Bronchial epithelial cell (primary cell): ENCODE measurements around the gene KREMEN2. TPM values are rescaled to one million over a fixed set of nuclear protein-coding genes. Genes with fewer than 3 reads are reported as not detected.

Source experiments
- DNase-seq: peaks from one replicate; pipeline ENCODE4 v3.0.0-alpha.2; 2010; ENCODE audit warnings: low read depth
- FAIRE-seq: peaks from 2 replicates; lab custom pipeline; 2011; peaks lifted over from hg19 to GRCh38; lab: Jason Lieb, UNC
- H3K27me3 ChIP-seq: 2 replicates; pipeline ENCODE4 v1.5.1; 2011; ENCODE audit warnings: low read length; ENCODE audit not compliant: control insufficient read depth, insufficient read depth
- H3K36me3 ChIP-seq: 2 replicates; pipeline ENCODE4 v1.5.1; 2011; ENCODE audit warnings: low read length; ENCODE audit not compliant: control insufficient read depth, insufficient read depth
- H3K4me3 ChIP-seq: 2 replicates; pipeline ENCODE4 v1.5.1; 2011; ENCODE audit warnings: mild to moderate bottlenecking, low read depth, low read length, control low read depth
- CTCF ChIP-seq: IDR thresholded peaks from 2 replicates; pipeline ENCODE4 v1.5.1; 2011; ENCODE audit warnings: mild to moderate bottlenecking, moderate library complexity, low read length, control low read depth, inconsistent platforms; ENCODE audit not compliant: insufficient read depth, severe bottlenecking
- total RNA-seq: library from RNA; depleted of rRNA; stranded (reverse); fragments of >200 nt; gene quantifications from 2 replicates; pipeline ENCODE4 v1.2.1, GENCODE V29; 2014

Gene KREMEN2
- total RNA-seq, 1 donor from 2014 or later: 1.1 TPM

- DNase-seq: no peak
- TF ChIP-seq CTCF: no peak
- H3K4me3 ChIP-seq: no peak overlapping the region
- peaks cover 1% of the 10 kb centered on the region for H3K36me3 ChIP-seq
- H3K27me3 ChIP-seq: no peaks in the 10 kb centered on the region
- FAIRE-seq: no peak
Observed at GRCh38 chr16:2971985-2972784, 8.1 kb downstream of the KREMEN2 start.

DNA sequence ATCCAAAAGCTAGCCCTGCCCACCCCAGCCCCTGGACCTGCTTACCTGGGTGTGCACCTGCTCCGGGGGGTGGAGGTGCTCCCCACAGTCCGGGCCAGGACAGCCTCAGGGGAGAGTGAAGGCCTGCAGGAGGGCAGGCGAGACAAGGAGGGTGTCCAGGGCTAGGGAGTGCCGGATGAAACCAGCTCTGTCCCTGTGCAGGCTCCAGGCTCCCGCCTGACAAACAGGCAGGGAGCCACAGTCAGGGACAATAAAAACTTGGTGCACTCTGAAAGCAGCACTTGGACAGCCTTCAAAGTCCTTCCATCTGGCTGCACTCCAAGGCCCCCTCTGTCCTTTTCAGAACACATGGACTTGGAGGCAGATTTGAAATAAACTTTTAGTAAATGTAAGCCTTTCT, 9.0 kb downstream of the KREMEN2 start:
- Histone ChIP-seq H3K36me3 (peaks cover 1% of the 10 kb centered on the region), H3K27me3 (no peaks in the 10 kb centered on the region), H3K4me3 (no peak overlapping the region)
- TF ChIP-seq CTCF: no peak
- FAIRE-seq (no peak), DNase-seq (no peak)

- FAIRE-seq (no peak), DNase-seq (no peak)
- H3K36me3 ChIP-seq: peaks cover 1% of the 10 kb centered on the region
- no peak for TF ChIP-seq CTCF
- no peak overlapping the region for H3K4me3 ChIP-seq
- no peaks in the 10 kb centered on the region for H3K27me3 ChIP-seq
Observed at GRCh38 chr16:2973605-2974318, 9.7 kb downstream of the KREMEN2 start.

- no peak for TF ChIP-seq CTCF
- DNase-seq: no peak
- FAIRE-seq: no peak
Observed at GRCh38 chr16:2974319-2975056, 10.4 kb downstream of the KREMEN2 start.

DNA sequence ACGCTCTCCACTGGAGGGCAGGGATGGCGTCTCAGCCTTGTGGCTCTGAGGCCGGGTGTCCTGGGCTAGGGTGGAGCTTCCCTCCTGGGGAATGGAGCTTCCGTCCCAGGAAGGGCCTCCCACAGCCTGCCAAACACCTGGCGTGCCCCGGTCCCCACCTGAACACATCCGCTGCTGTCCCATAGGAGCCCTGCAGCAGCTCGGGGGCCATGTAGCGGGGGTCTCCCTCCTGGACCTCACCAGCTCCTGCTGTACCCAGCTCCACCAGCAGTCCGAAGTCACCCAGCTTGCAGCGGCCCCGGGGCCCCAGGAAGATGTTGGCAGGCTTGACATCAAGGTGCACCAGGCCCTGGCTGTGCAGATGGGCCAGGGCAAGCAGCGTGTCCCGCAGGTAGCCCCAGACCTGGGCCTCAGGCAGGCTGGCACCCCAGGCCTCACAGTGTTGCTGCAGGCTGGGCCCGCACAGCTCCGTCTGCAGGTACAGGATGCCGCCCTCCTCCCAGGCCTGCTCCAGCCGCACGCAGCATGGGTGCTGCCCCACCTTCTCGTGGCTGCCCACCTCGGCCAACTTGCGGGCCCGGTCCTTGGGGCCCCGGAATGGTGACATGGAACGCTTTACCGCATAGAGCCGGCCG, 11.2 kb downstream of the KREMEN2 start:
- FAIRE-seq: no peak
- no peak for DNase-seq
- Histone ChIP-seq H3K27me3 (no peaks in the 10 kb centered on the region), H3K4me3 (no peak overlapping the region), H3K36me3 (peaks cover 1% of the 10 kb centered on the region)
- TF ChIP-seq CTCF: no peak

More at GRCh38 chr16:2974319-2975056, 10.4 kb downstream of the KREMEN2 start:
- H3K36me3 ChIP-seq: peaks cover 1% of the 10 kb centered on the region
- no peaks in the 10 kb centered on the region for H3K27me3 ChIP-seq
- no peak overlapping the region for H3K4me3 ChIP-seq
